Stimulated activated CD4-positive, alpha-beta T cell treated with anti-CD3 and anti-CD28 coated beads, Interleukin-4, amount 100 ng/mL, for 48 hours (primary cell): Measurements from ENCODE around the gene SIRPA.

ENCODE experiments used
- DNase-seq, 2 donors: peaks; one replicate each; pipeline ENCODE4 v3.0.0-alpha.2; 2020; ENCODE audit warnings: low read depth in 2 of 2

Gene SIRPA

DNA sequence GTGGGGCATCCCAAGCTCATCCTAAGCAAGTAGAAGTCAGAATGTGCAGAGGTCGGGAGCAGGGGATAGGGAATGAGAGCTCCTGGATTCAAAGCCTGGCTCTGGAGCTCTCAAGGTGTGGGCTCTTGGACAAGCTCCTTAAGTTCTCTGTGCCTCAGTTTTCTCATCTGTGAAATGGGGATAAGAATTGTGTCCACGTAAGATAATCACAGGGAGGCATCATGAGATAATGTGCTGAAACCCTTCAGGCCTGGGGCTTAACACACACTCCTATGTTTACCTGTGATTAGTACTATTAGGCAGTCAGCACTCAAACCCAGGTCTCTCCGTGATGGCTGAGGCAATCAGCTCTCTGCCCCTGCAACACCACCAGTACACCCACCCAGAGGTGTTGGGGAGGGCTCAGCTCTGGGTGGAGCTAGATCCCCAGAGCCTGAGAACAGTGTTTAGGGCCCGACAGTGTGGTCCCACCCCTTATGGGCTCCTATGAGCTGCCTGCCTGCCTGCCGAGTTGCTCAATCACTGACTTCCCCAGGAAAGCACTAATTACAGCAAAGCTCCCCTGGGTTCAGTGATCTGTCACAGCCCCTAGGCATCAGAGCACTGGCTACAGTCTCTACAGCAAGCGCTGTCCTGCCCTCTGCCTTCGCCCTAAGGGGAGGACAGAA is 6.3 kb upstream of the SIRPA start:
- no peak for DNase-seq

DNA sequence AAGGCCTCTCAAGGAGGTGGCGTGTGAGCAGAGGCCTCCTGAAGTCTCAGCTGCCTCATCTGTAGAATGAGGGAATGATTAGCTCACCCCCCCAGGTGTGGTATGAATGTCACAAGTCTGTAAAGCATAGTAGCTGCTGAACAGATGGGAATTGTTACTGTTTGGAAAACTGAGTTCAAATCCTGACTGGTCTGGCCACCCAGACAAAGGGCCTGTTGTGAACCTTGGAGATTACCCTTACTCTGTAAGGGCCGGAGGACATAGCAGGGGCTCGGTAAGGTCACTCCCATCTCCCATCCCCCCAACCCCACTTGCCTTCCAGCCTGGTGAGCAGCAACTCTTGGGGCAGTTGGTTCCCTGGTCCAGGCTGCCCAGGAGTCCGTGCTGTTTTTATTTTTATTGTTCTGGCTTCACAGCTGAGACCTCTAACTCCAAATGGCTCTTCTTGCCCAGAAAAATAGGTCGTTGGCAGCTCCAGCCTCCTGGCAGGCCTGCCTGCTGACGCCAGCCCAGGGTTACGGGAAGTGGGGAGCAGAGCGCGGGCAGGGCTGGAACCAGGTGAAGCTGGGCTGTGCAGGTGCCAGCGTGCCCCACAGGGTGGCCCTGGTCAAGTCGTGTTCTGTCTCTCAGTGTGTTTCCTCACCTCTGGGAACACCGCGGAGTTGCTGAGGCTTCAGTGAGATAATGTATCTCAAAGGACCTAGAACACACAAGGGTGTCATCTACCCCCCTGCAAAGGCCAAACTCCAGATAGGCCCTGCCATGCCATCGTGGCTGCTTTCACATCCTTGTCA is 4.5 kb upstream of the SIRPA start:
- no peak for DNase-seq

DNA sequence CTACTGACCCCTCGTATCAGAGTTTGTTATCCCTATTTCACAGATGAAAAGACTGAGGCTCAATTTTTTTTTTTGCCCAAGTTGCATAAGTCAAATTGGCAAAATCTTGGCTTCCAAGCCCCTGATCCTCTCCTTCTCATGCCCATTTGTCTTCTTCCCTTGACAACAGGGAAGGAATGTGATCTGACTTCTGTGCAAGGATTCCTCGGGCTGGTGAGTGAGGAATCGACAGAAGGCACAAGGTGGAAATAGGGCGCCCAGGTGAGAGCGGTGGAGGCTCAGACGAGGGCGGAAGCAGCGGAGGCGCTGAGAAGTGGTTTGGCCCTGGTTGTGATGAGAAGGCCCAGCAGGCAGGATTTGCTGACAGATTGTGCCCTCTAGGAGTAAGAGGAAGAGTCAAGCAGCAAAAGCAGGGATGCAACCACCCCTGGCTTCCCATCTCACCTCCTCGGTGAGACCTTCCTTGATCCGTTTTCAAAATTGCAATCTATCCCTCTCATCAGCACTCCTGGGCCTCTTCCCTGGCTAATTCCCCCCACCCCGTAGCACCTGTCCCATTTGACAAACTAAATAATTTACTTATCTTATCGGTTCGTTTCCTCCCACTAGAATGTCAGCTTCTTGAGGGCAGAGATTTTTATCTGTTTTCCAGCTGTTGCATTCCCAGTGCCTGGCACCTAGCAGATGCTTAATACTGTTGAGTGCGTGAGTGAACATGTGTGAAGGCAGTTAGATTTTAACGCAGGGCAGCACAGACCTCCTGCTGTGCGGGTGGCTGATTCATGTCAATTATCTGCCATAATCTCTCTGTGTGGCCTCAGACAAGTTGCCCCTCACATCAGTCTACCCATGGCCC is 3.7 kb upstream of the SIRPA start:
- no peak for DNase-seq

- no peak for DNase-seq
Observed at GRCh38 chr20:1892119-1892385, 3.2 kb upstream of the SIRPA start.

DNA sequence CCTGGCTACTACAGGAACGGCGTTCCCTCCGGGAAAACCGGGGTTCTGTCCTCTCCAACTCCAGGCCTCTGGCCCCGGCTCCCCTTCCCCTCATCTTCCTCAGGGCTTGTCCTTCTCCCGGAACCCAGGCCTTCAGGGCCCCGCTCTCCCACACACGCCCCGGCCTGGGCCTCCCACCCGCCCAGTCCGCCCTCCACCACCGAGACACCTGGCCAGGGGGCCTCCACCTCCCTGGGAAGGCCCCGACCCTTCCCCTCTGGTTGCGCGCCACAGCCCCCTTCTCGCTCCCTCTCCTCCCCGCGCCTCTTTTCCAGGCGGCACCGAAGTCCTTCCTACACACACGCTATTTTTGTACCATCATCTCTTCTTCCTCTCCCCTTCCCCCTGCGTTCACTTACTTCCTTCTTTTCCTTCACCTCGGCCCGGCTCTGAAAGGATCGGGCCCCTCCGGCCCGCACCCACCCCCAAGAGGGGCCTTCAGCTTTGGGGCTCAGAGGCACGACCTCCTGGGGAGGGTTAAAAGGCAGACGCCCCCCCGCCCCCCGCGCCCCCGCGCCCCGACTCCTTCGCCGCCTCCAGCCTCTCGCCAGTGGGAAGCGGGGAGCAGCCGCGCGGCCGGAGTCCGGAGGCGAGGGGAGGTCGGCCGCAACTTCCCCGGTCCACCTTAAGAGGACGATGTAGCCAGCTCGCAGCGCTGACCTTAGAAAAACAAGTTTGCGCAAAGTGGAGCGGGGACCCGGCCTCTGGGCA is 1.3 kb upstream of the SIRPA start:
- DNase-seq = no peak

- no peak for DNase-seq
Observed at GRCh38 chr20:1894471-1894950, 696 bp upstream of the SIRPA start.

- DNase-seq = no peak
Observed at GRCh38 chr20:1895674-1896483, 672 bp downstream of the SIRPA start.

- DNase-seq = no peak
Observed at GRCh38 chr20:1896484-1897258, 1.5 kb downstream of the SIRPA start.

- DNase-seq = no peak
Observed at GRCh38 chr20:1897541-1897940, 2.3 kb downstream of the SIRPA start.

DNA sequence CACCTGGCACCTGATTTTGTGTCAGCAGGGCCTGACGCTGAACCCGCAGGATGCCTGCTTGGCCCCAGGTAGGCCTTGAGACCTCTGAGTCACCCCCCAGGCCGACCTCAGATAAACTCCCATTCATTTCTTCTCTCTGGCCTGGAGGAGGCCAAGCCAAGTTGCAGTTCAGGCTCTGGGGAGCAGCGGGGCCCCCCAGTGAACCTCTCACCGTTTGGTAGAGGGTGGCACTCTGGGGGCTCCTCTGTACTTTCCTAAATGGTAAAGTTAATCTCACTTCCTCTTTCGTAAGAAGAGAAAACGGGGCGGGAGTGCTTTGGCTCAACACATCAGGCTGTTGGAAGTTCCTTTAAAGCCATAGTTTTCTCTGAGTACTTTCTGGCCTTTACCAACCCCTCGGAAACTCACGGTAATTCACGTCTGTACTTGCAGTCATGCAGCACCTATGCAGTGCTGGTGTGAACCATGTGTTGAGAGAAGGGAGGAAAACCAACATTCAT is 2.8 kb downstream of the SIRPA start:
- no peak for DNase-seq

GRCh38 chr20:1898482-1899240 is 3.5 kb downstream of the SIRPA start:
- DNase-seq = no peak

DNA sequence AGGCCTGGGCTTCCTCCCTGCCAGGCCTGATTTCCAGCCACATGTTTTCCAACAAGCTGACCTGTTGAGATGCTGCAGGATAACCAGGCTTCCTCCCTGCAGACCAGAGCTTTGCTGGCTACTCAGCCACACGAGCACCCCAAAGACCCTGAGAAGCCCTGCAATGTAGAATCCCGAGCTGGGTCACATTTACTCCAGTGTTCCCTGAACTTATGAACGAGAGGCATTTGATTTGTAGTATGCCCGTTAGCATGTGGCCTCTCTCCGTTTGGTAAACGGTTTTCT is 4.0 kb downstream of the SIRPA start:
- DNase-seq = no peak

GRCh38 chr20:1900321-1900801 is 5.2 kb downstream of the SIRPA start:
- DNase-seq = no peak

DNA sequence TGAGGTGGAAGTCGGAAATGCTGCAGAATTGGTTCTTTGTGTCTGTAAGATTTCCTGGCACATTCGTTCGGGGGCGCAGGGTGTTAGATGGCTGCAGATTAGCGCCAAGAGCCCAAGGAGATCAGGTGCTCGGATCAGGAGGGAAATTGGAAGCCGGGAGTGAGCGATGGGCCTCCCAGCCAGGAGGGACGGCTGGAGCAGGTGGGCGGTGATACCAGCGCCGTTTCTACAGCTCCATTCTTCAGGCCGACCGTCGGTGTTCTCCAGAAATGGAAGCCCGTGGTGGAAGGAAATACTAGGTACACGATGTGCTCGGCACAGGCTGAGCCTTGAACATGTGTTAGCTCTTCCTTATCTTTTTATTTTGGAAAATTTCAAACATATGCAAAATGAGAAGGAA is 6.5 kb downstream of the SIRPA start:
- DNase-seq = no peak

GRCh38 chr20:1902188-1902587 is 7.0 kb downstream of the SIRPA start:
- DNase-seq = no peak

DNA sequence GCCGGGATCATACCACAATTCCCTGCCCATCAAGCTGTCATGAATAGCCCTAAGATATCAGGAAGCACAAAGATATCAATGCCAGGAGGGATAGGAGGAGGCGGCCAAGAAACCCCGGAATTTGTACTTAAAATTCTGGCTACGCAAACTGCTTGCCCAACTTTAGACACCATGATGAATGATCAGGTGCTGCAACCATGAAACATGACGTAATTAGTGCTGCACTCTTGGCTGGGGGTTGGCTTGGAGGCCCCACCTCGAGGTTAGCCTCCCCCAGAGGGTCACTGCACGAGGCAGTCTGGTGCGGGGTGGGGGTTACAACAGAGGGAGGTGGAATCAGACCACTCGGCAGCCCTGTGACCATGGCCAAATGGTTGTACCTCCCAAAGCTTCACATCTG is 8.9 kb downstream of the SIRPA start:
- DNase-seq = no peak

- DNase-seq = no peak
Observed at GRCh38 chr20:1905009-1905408, 9.8 kb downstream of the SIRPA start.

DNA sequence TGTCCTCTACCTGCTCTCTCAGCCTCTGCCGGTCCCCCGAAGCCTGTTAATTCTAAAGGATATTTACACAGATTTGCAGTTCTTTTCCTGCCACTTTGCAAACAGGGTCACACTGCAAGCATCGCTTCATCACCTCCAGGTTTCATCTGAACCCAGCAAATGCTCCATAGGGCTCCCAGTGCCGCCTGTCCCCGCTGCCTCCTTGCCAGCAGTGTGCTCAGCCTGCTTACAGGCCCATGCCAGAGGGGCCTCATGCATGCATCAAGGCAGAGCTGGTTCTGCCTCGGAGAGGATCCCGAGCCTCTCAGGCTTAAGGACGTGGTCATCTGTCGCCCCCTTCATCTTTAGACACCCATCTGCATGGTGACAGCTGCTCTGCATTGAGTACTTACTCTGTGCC is 10.5 kb downstream of the SIRPA start:
- no peak for DNase-seq

DNA sequence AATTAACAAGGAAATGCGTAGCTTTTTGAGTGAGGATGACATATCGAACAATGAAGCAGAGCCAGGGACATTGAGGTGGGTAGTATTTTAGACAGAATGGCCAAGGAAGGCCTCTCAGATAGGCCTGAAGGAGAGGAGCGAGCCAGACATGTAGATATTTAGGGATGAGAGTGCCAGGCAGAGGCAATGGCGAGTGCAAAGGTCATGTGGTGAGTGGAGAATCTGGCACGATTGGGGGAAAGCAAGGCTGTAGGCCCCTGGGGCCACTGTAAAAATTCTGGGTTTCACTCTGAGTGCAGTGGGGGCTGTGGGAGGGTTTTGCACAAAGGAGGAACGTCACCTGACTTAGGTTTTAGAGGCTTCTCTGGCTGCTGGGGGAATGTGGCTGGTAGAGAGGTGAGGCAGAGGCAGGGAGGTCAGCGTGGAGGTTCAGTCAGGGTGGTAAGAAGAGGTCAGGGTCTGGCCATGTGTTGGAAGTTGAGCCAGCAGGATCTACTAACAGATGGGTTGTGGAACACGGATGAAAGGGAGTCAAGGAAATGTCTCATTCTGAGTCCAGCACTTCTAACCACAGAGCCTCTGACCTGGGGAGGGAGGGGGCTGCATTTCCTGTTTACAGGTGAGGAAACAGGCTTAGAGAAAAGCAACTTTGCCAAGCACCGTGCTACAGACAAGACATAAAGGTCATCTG is 11.3 kb downstream of the SIRPA start:
- no peak for DNase-seq
